Measurements from ENCODE around the gene KCNC1.

The KCNC1 gene

GRCh38 chr11:17775035-17775348 is 40.4 kb downstream of the KCNC1 start:
- TF ChIP-seq CTCF (IDR thresholded peaks at IDR 0.05; ENCODE audit: low read depth, low read length) = no peak
- in situ Hi-C loops (cut with HindIII; ENCODE audit: low sequenced_read_pairs) = no loop called here
- DNase-seq (ENCODE audit: low read depth, low spot score) = no peak
- H3K4me3 ChIP-seq (ENCODE audit: low read depth, low read length) = no peak overlapping the region

- TF ChIP-seq CTCF (IDR thresholded peaks at IDR 0.05; ENCODE audit: low read depth, low read length) = no peak
- no peak for DNase-seq (ENCODE audit: low read depth, low spot score)
- H3K4me3 ChIP-seq (ENCODE audit: low read depth, low read length) = no peak overlapping the region
- in situ Hi-C loops (cut with HindIII; ENCODE audit: low sequenced_read_pairs) = no loop called here
Observed at GRCh38 chr11:17775507-17776211, 41.1 kb downstream of the KCNC1 start.

- in situ Hi-C loops (cut with HindIII; ENCODE audit: low sequenced_read_pairs) = no loop called here
- no peak for TF ChIP-seq CTCF (IDR thresholded peaks at IDR 0.05; ENCODE audit: low read depth, low read length)
- H3K4me3 ChIP-seq (ENCODE audit: low read depth, low read length) = no peak overlapping the region
- no peak for DNase-seq (ENCODE audit: low read depth, low spot score)
Observed at GRCh38 chr11:17776212-17776875, 41.8 kb downstream of the KCNC1 start.

GRCh38 chr11:17777086-17777737 is 42.6 kb downstream of the KCNC1 start:
- no peak overlapping the region for H3K4me3 ChIP-seq (ENCODE audit: low read depth, low read length)
- DNase-seq (ENCODE audit: low read depth, low spot score) = no peak
- in situ Hi-C loops (cut with HindIII; ENCODE audit: low sequenced_read_pairs) = no loop called here
- TF ChIP-seq CTCF (IDR thresholded peaks at IDR 0.05; ENCODE audit: low read depth, low read length) = no peak

GRCh38 chr11:17777738-17778091 is 43.1 kb downstream of the KCNC1 start:
- in situ Hi-C loops (cut with HindIII; ENCODE audit: low sequenced_read_pairs) = no loop called here
- TF ChIP-seq CTCF (IDR thresholded peaks at IDR 0.05; ENCODE audit: low read depth, low read length) = no peak
- H3K4me3 ChIP-seq (ENCODE audit: low read depth, low read length) = no peak overlapping the region
- no peak for DNase-seq (ENCODE audit: low read depth, low spot score)

- no peak for DNase-seq (ENCODE audit: low read depth, low spot score)
- TF ChIP-seq CTCF (IDR thresholded peaks at IDR 0.05; ENCODE audit: low read depth, low read length) = no peak
- in situ Hi-C loops (cut with HindIII; ENCODE audit: low sequenced_read_pairs) = no loop called here
Observed at GRCh38 chr11:17778352-17778751, 43.8 kb downstream of the KCNC1 start.

More at GRCh38 chr11:17778352-17778751, 43.8 kb downstream of the KCNC1 start:
- no peak overlapping the region for H3K4me3 ChIP-seq (ENCODE audit: low read depth, low read length)

Measured in astrocyte of the spinal cord (primary cell).